H1 (cell line): ENCODE measurements around the gene MRS2. TPM values are rescaled to one million over a fixed set of nuclear protein-coding genes. Genes with fewer than 3 reads are reported as not detected.
"Not testable (repeated sequence)": the region's sequence is repeated elsewhere in the genome, so short reads cannot be mapped to it uniquely, and the experiment has no call there.

ENCODE experiments used
- CTCF ChIA-PET: fragments of 300-600 bp; sonication (Branson Sonifier 250); formaldehyde crosslinking; loops from one replicate; lab custom pipeline; 2021; ENCODE audit not compliant: partially characterized antibody; lab: Charles Lee
- POLR2A ChIA-PET: fragments of 300-600 bp; sonication (Branson Sonifier 250); formaldehyde crosslinking; loops from one replicate; lab custom pipeline; 2021; ENCODE audit warnings: inconsistent platforms; ENCODE audit not compliant: partially characterized antibody; lab: Charles Lee
- DNase-seq, 2 experiments: peaks; one replicate each; pipeline versions ENCODE4 v3.0.0 to v3.0.0-alpha.2; 2010 to 2022; ENCODE audit warnings: low spot score in 2 of 2, low read depth in 1 of 2, mixed read lengths in 1 of 2
- FAIRE-seq: peaks from 2 replicates; lab custom pipeline; 2011; peaks lifted over from hg19 to GRCh38; lab: Jason Lieb, UNC
- H2AFZ ChIP-seq: 2 replicates; pipeline ENCODE4 v1.8.1; 2012; ENCODE audit warnings: low read length, inconsistent platforms
- H2AK5ac ChIP-seq: 2 replicates; pipeline ENCODE4 v1.6.1; 2013; ENCODE audit warnings: low read depth, low read length
- H2BK120ac ChIP-seq: replicated peaks from 2 replicates; pipeline ENCODE3; 2013; ENCODE audit warnings: low read depth, low read length, inconsistent platforms
- H2BK12ac ChIP-seq: 2 replicates; pipeline ENCODE4 v1.6.1; 2013; ENCODE audit warnings: low read depth, low read length
- H2BK15ac ChIP-seq: 2 replicates; pipeline ENCODE4 v1.6.1; 2013; ENCODE audit warnings: low read length
- H2BK20ac ChIP-seq: 2 replicates; pipeline ENCODE4 v1.6.1; 2013; ENCODE audit warnings: low read length
- H2BK5ac ChIP-seq: 2 replicates; pipeline ENCODE4 v1.6.1; 2013; ENCODE audit warnings: low read depth, low read length
- H3K14ac ChIP-seq: 2 replicates; pipeline ENCODE4 v1.6.1; 2013; ENCODE audit warnings: inconsistent platforms; ENCODE audit not compliant: insufficient read length
- H3K18ac ChIP-seq: 2 replicates; pipeline ENCODE4 v1.6.1; 2013; ENCODE audit warnings: low read length; ENCODE audit errors: extremely low read depth
- H3K23ac ChIP-seq: 2 replicates; pipeline ENCODE4 v1.6.1; 2013; ENCODE audit warnings: inconsistent platforms; ENCODE audit not compliant: insufficient read length
- H3K23me2 ChIP-seq: 2 replicates; pipeline ENCODE4 v1.6.1; 2013; ENCODE audit warnings: low read depth, low read length
- H3K27ac ChIP-seq: 2 replicates; pipeline ENCODE4 v1.6.1; 2011; ENCODE audit warnings: low read depth, low read length, inconsistent platforms
- H3K27me3 ChIP-seq, 4 experiments: replicated peaks in 1 of 4; 1 replicate in 1 of 4; 2 replicates in 3 of 4; pipeline versions ENCODE4 v1.6.1 to v1.8.1; 2011 to 2013; ENCODE audit warnings: low read length in 3 of 4, mild to moderate bottlenecking in 3 of 4, inconsistent platforms in 2 of 4, mixed read lengths in 2 of 4, moderate library complexity in 1 of 4; ENCODE audit not compliant: control insufficient read depth in 3 of 4, insufficient read depth in 3 of 4; ENCODE audit errors: extremely low read depth in 1 of 4
- H3K36me3 ChIP-seq, 4 experiments: 2 replicates each; pipeline versions ENCODE4 v1.6.1 to v1.8.1; 2011 to 2013; ENCODE audit warnings: mild to moderate bottlenecking in 4 of 4, low read length in 3 of 4, moderate library complexity in 2 of 4, control low read depth in 1 of 4, inconsistent platforms in 1 of 4; ENCODE audit not compliant: insufficient read depth in 4 of 4, control insufficient read depth in 2 of 4
- H3K4ac ChIP-seq: replicated peaks from 2 replicates; pipeline ENCODE3; 2013; ENCODE audit warnings: low read length, low read depth, mixed read lengths, inconsistent platforms; ENCODE audit not compliant: insufficient read length
- H3K4me1 ChIP-seq, 4 experiments: replicated peaks in 1 of 4; 1 replicate in 1 of 4; 2 replicates in 3 of 4; pipeline versions ENCODE4 v1.6.1 to v1.8.1; 2011 to 2013; ENCODE audit warnings: low read length in 3 of 4, inconsistent platforms in 2 of 4, mixed read lengths in 1 of 4; ENCODE audit not compliant: insufficient read depth in 4 of 4, control insufficient read depth in 3 of 4
- H3K4me2 ChIP-seq, 2 experiments: 2 replicates each; pipeline versions ENCODE4 v1.6.1 to v1.8.1; 2011 to 2013; ENCODE audit warnings: low read depth in 2 of 2, low read length in 2 of 2, control low read depth in 1 of 2, inconsistent platforms in 1 of 2, mild to moderate bottlenecking in 1 of 2; ENCODE audit not compliant: insufficient read depth in 1 of 2
- H3K4me3 ChIP-seq, 4 experiments: fragments of 200-600, 300-600 bp in 1 of 4; sonication (generic), shearing (Covaris generic), sonication (Bioruptor Twin) in 1 of 4; 2 replicates each; pipeline versions ENCODE4 v1.5.1 to v1.8.1; 2011 to 2016; ENCODE audit warnings: low read length in 4 of 4, low read depth in 3 of 4, control low read depth in 2 of 4, inconsistent platforms in 2 of 4, mild to moderate bottlenecking in 2 of 4, mixed read lengths in 1 of 4, moderate library complexity in 1 of 4; ENCODE audit not compliant: insufficient read depth in 2 of 4; ENCODE audit errors: extremely low read depth in 1 of 4
- H3K56ac ChIP-seq: replicated peaks from 2 replicates; pipeline ENCODE3; 2013; ENCODE audit warnings: low read depth, mild to moderate bottlenecking, mixed read lengths, low read length, inconsistent platforms; ENCODE audit not compliant: insufficient read length
- H3K79me1 ChIP-seq: 2 replicates; pipeline ENCODE4 v1.6.1; 2013; ENCODE audit warnings: low read depth, low read length, control low read depth
- H3K79me2 ChIP-seq, 2 experiments: 2 replicates each; pipeline versions ENCODE4 v1.6.1 to v1.8.1; 2012 to 2013; ENCODE audit warnings: low read length in 2 of 2, mild to moderate bottlenecking in 2 of 2, inconsistent platforms in 1 of 2; ENCODE audit not compliant: insufficient read depth in 2 of 2, control insufficient read depth in 1 of 2
- H3K9ac ChIP-seq, 4 experiments: replicated peaks in 1 of 4; 1 replicate in 1 of 4; 2 replicates in 3 of 4; pipeline versions ENCODE4 v1.6.1 to v1.8.1; 2011 to 2013; ENCODE audit warnings: low read depth in 3 of 4, low read length in 3 of 4, control low read depth in 2 of 4, mild to moderate bottlenecking in 2 of 4, moderate library complexity in 2 of 4, inconsistent platforms in 1 of 4; ENCODE audit errors: extremely low read depth in 1 of 4
- H3K9me3 ChIP-seq, 2 experiments: 2 replicates each; pipeline versions ENCODE4 v1.6.1 to v1.8.1; 2012 to 2013; ENCODE audit warnings: mild to moderate bottlenecking in 2 of 2, moderate library complexity in 2 of 2, control low read depth in 1 of 2, inconsistent platforms in 1 of 2, low read depth in 1 of 2, low read length in 1 of 2, mixed read lengths in 1 of 2; ENCODE audit not compliant: insufficient read depth in 2 of 2
- H4K20me1 ChIP-seq, 2 experiments: replicated peaks in 1 of 2; 2 replicates each; pipeline versions ENCODE3 to v1.8.1; 2011 to 2013; ENCODE audit warnings: inconsistent platforms in 2 of 2, low read length in 2 of 2, mild to moderate bottlenecking in 1 of 2; ENCODE audit not compliant: insufficient read depth in 2 of 2, control insufficient read depth in 1 of 2
- H4K5ac ChIP-seq: 2 replicates; pipeline ENCODE4 v1.6.1; 2013; ENCODE audit warnings: low read length, low read depth, mixed read lengths, inconsistent platforms; ENCODE audit not compliant: insufficient read length
- H4K8ac ChIP-seq: 2 replicates; pipeline ENCODE4 v1.8.0; 2013; ENCODE audit warnings: mild to moderate bottlenecking, moderate library complexity, low read length, inconsistent platforms; ENCODE audit not compliant: insufficient read depth; ENCODE audit errors: extremely low read depth
- H4K91ac ChIP-seq: replicated peaks from 2 replicates; pipeline ENCODE3; 2013; ENCODE audit warnings: low read length, mixed read lengths, inconsistent platforms; ENCODE audit not compliant: insufficient read length
- RAD21 ChIP-seq, 2 experiments: IDR thresholded peaks in 1 of 2; conservative IDR thresholded peaks in 1 of 2; 2 replicates each; pipeline ENCODE4 v1.6.1; 2011; ENCODE audit warnings: low read depth in 2 of 2, low read length in 2 of 2, improper control_type of control experiment in 1 of 2, inconsistent platforms in 1 of 2, mild to moderate bottlenecking in 1 of 2, moderate library complexity in 1 of 2
- YY1 ChIP-seq: IDR thresholded peaks from 2 replicates; pipeline ENCODE4 v1.6.1; 2011; ENCODE audit warnings: low read depth, mild to moderate bottlenecking, low read length
- WGBS, 2 experiments: shearing (Covaris generic) in 1 of 2; methylation state at CpG; one replicate each; pipeline versions ENCODE4 v1.1.6 to v1.1.7; 2013 to 2015; ENCODE audit warnings: low lambda C conversion rate in 2 of 2, mixed read lengths in 2 of 2, inconsistent platforms in 1 of 2, low coverage in 1 of 2, missing lambda C conversion rate in 1 of 2; ENCODE audit not compliant: insufficient replicate concordance in 2 of 2, insufficient coverage in 1 of 2, insufficient read length in 1 of 2; ENCODE audit errors: extremely low coverage in 1 of 2, missing lambda C conversion rate in 1 of 2; 5-methylcytosine and 5-hydroxymethylcytosine counted together
- polyA plus RNA-seq, 7 experiments: library from polyadenylated mRNA; depleted of rRNA in 3 of 7; stranded (reverse) in 5 of 7; unstranded in 2 of 7; fragments of >200 nt in 5 of 7; fragments of 200-250 nt in 2 of 7; gene quantifications; 1 replicate in 5 of 7; 2 replicates in 1 of 7; 4 replicates in 1 of 7; pipeline versions ENCODE4 v1.2.1 to v1.2.3, GENCODE V29; 2011 to 2013; ENCODE audit warnings: missing spikeins in 2 of 7, mixed read lengths in 2 of 7
- total RNA-seq: library from RNA; stranded (reverse); fragmentation: NEBNext Ultra II Directional; extraction: Animal tissue kit (Norgen Biotek cat#: 25700); gene quantifications from 2 replicates; pipeline ENCODE4 v1.2.1, GENCODE V29; 2021

The MRS2 gene
- total and polyA plus RNA-seq, 2 of the 8 experiments (the other 6 are each of a cell fraction or from before 2014, with no cell fraction given) = 51.2 to 67.5 TPM

- peak; percentile 56 to 74 for TF ChIP-seq RAD21 (IDR thresholded peaks at IDR 0.05 in 1 of 2, conservative IDR thresholded peaks at IDR 0.05 in 1 of 2; ENCODE audit: low read depth in 2 of 2, low read length in 2 of 2)
- peak; percentile 63; the same call in 1 of the 2 replicates for TF ChIP-seq YY1
These were observed 42.9 kb upstream of the MRS2 start (continued) for GRCh38 chr6:24359640-24360454.

GRCh38 chr6:24362363-24362762 lies 40.4 kb upstream of the MRS2 start:
- ChIA-PET CTCF (interaction anchor here (0.9 to 1.3 kb wide), 5 partner anchors 25 to 79 kb away, joined by 3 to 4 read pairs (median 3); no protein-coding TSS in a partner anchor), POLR2A (interaction anchor here (0.6 kb wide), 1 partner anchor 81 kb away, joined by 3 read pairs; no protein-coding TSS in a partner anchor)
- H2BK5ac ChIP-seq, H2BK15ac ChIP-seq, H3K18ac ChIP-seq, FAIRE-seq, H3K36me3 ChIP-seq, H2BK12ac ChIP-seq, H3K27ac ChIP-seq, H3K4me1 ChIP-seq, H3K27me3 ChIP-seq, H2BK120ac ChIP-seq, H3K79me1 ChIP-seq, H3K9me3 ChIP-seq, H4K91ac ChIP-seq, H2AK5ac ChIP-seq, H3K4me3 ChIP-seq, H3K23me2 ChIP-seq, H4K8ac ChIP-seq, H4K5ac ChIP-seq, H3K56ac ChIP-seq, H3K4ac ChIP-seq, H4K20me1 ChIP-seq, H3K79me2 ChIP-seq, H2BK20ac ChIP-seq, H3K4me2 ChIP-seq, H3K23ac ChIP-seq, H3K9ac ChIP-seq, DNase-seq, H3K14ac ChIP-seq: not testable (repeated sequence)
- 92% methylated on average over 5 of the region's 5 CpGs; no CpG with 5 or more reads in 1 of the 2 experiments for WGBS, 2 experiments
- H2AFZ ChIP-seq = peak overlapping the region; percentile 80; the same call in 1 of the 2 replicates
